GM12892 (cell line): Measurements from ENCODE around the gene UBA1.

Source experiments
- POLR2A ChIP-seq: IDR thresholded peaks from 2 replicates; pipeline ENCODE4 v1.6.1; 2011; ENCODE audit warnings: low read depth, low read length, control low read depth
- POLR2AphosphoS5 ChIP-seq: IDR thresholded peaks from 2 replicates; pipeline ENCODE4 v1.6.1; 2011; ENCODE audit warnings: low read depth, low read length, control low read depth
- TAF1 ChIP-seq: IDR thresholded peaks from 2 replicates; pipeline ENCODE4 v1.6.1; 2011; ENCODE audit warnings: low read depth, mild to moderate bottlenecking, control low read depth, low read length, borderline replicate concordance

- no peak for TF ChIP-seq POLR2AphosphoS5
- no peak for TF ChIP-seq POLR2A
- TF ChIP-seq TAF1 = no peak
Observed at GRCh38 chrX:47170861-47171692, 22.6 kb upstream of the UBA1 start.
